ENCODE measurements around the gene GRIN2B.

DNA sequence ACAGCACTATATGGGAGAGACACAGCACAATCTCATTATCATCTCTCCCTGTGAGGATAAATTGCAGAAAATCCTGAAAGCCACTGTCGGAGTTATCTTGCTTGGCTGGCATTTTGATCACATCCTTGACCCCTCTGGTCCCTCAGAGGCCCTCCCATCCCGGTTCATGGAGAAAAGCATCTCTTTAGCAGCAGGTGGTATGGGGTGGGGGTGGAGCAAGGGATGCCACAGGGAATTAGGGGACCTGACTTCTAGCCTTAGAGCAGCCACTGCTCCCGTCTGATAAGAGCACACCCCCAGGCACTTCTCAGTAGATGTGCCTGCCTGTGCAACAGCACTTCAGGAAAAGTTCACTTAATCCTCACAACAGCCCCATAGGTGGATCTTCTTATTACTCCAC, 38.6 kb downstream of the GRIN2B start:
- TF ChIP-seq, protein P1, sequence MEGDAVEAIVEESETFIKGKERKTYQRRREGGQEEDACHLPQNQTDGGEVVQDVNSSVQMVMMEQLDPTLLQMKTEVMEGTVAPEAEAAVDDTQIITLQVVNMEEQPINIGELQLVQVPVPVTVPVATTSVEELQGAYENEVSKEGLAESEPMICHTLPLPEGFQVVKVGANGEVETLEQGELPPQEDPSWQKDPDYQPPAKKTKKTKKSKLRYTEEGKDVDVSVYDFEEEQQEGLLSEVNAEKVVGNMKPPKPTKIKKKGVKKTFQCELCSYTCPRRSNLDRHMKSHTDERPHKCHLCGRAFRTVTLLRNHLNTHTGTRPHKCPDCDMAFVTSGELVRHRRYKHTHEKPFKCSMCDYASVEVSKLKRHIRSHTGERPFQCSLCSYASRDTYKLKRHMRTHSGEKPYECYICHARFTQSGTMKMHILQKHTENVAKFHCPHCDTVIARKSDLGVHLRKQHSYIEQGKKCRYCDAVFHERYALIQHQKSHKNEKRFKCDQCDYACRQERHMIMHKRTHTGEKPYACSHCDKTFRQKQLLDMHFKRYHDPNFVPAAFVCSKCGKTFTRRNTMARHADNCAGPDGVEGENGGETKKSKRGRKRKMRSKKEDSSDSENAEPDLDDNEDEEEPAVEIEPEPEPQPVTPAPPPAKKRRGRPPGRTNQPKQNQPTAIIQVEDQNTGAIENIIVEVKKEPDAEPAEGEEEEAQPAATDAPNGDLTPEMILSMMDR (optimal IDR thresholded peaks at IDR 0.05 in 1 of 3, IDR thresholded peaks at IDR 0.05 in 1 of 3, conservative IDR thresholded peaks at IDR 0.05 in 1 of 3; ENCODE audit: extremely low read depth in 1 of 3, insufficient read depth in 2 of 3, low read length in 3 of 3), result no peak
- no peak for TF ChIP-seq EZH2 (IDR thresholded peaks at IDR 0.05; ENCODE audit: low read length)
